PFSK-1 (cell line): ENCODE results near the gene NUDT8.
A peak's percentile ranks its signal among the peaks of the same experiment; 100 is the strongest.

Experiments
- FOXP2 ChIP-seq: optimal IDR thresholded peaks from 2 replicates; pipeline ENCODE3; 2011; ENCODE audit warnings: borderline replicate concordance, control low read depth, inconsistent platforms; ENCODE audit not compliant: insufficient read depth; ENCODE audit errors: extremely low read length, extremely low read depth
- POLR2AphosphoS5 ChIP-seq: IDR thresholded peaks from 2 replicates; pipeline ENCODE4 v1.6.1; 2012; ENCODE audit warnings: low read depth, mild to moderate bottlenecking, control low read depth, low read length, moderate library complexity
- REST ChIP-seq, 2 experiments: IDR thresholded peaks; 2 replicates each; pipeline versions ENCODE4 v1.6.1 to v1.8.0; 2011 to 2012; ENCODE audit warnings: low read depth in 2 of 2, low read length in 2 of 2, control low read depth in 1 of 2, inconsistent platforms in 1 of 2, mild to moderate bottlenecking in 1 of 2, moderate library complexity in 1 of 2; ENCODE audit not compliant: insufficient read depth in 1 of 2
- SIN3A ChIP-seq: IDR thresholded peaks from 2 replicates; pipeline ENCODE4 v1.6.1; 2012; ENCODE audit warnings: mild to moderate bottlenecking, low read length, moderate library complexity, borderline replicate concordance; ENCODE audit not compliant: insufficient read depth
- TAF1 ChIP-seq: IDR thresholded peaks from 2 replicates; pipeline ENCODE4 v1.6.1; 2012; ENCODE audit warnings: low read length, control low read depth, borderline replicate concordance; ENCODE audit not compliant: insufficient read depth

NUDT8 gene

GRCh38 chr11:67615728-67616430 lies 13.9 kb downstream of the NUDT8 start:
- no peak for TF ChIP-seq POLR2AphosphoS5
- no peak for TF ChIP-seq FOXP2
- no peak for TF ChIP-seq TAF1
- TF ChIP-seq SIN3A = no peak
- no peak for TF ChIP-seq REST (IDR thresholded peaks at IDR 0.05; ENCODE audit: insufficient read depth in 1 of 2, low read depth in 2 of 2, low read length in 2 of 2)

GRCh38 chr11:67614730-67615714 lies 14.7 kb downstream of the NUDT8 start:
- TF ChIP-seq REST (IDR thresholded peaks at IDR 0.05; ENCODE audit: insufficient read depth in 1 of 2, low read depth in 2 of 2, low read length in 2 of 2) = no peak
- peak; percentile 11; the same call in 1 of the 2 replicates for TF ChIP-seq POLR2AphosphoS5

GRCh38 chr11:67613960-67614715 lies 15.6 kb downstream of the NUDT8 start:
- TF ChIP-seq POLR2AphosphoS5 (0 out of 2 replicates have a peak, but pooled peaks have one; percentile 18), REST (IDR thresholded peaks at IDR 0.05; ENCODE audit: insufficient read depth in 1 of 2, low read depth in 2 of 2, low read length in 2 of 2) (no peak)

- no peak for TF ChIP-seq REST (IDR thresholded peaks at IDR 0.05; ENCODE audit: insufficient read depth in 1 of 2, low read depth in 2 of 2, low read length in 2 of 2)
- TF ChIP-seq FOXP2 = no peak
- no peak for TF ChIP-seq POLR2AphosphoS5
- no peak for TF ChIP-seq SIN3A
These were observed 16.3 kb downstream of the NUDT8 start for GRCh38 chr11:67613313-67613959.
